H1 (cell line): ENCODE results near the gene LEFTY1. TPM values are rescaled to one million over a fixed set of nuclear protein-coding genes. Genes with fewer than 3 reads are reported as not detected.

Experiments
- CBX8 ChIP-seq: fragments of 300-800, 300-1000 bp; sonication (generic); IDR thresholded peaks from 2 replicates; pipeline ENCODE4 v1.7.1; 2016; ENCODE audit warnings: low read depth, low read length, borderline replicate concordance
- E2F6 ChIP-seq: IDR thresholded peaks from 2 replicates; pipeline ENCODE4 v1.6.1; 2012; ENCODE audit warnings: inconsistent platforms
- EGR1 ChIP-seq: IDR thresholded peaks from 2 replicates; pipeline ENCODE4 v1.6.1; 2011; ENCODE audit warnings: low read depth, low read length, borderline replicate concordance
- EZH2 ChIP-seq: fragments of 200-600 bp; sonication (generic); IDR thresholded peaks from 2 replicates; pipeline ENCODE4 v1.7.1; 2012; ENCODE audit warnings: low read depth, mild to moderate bottlenecking, moderate library complexity, low read length, inconsistent platforms; ENCODE audit not compliant: severe bottlenecking
- SIN3A ChIP-seq, 2 experiments: IDR thresholded peaks in 1 of 2; conservative IDR thresholded peaks in 1 of 2; 2 replicates each; pipeline ENCODE4 v1.6.1; 2011 to 2012; ENCODE audit warnings: low read length in 2 of 2, improper control_type of control experiment in 1 of 2, low read depth in 1 of 2, mild to moderate bottlenecking in 1 of 2
- polyA plus RNA-seq, 7 experiments: library from polyadenylated mRNA; depleted of rRNA in 3 of 7; stranded (reverse) in 5 of 7; unstranded in 2 of 7; fragments of >200 nt in 5 of 7; fragments of 200-250 nt in 2 of 7; gene quantifications; 1 replicate in 5 of 7; 2 replicates in 1 of 7; 4 replicates in 1 of 7; pipeline versions ENCODE4 v1.2.1 to v1.2.3, GENCODE V29; 2011 to 2013; ENCODE audit warnings: missing spikeins in 2 of 7, mixed read lengths in 2 of 7
- total RNA-seq: library from RNA; stranded (reverse); fragmentation: NEBNext Ultra II Directional; extraction: Animal tissue kit (Norgen Biotek cat#: 25700); gene quantifications from 2 replicates; pipeline ENCODE4 v1.2.1, GENCODE V29; 2021

Gene LEFTY1
- total and polyA plus RNA-seq, 2 of the 8 experiments (the other 6 are each of a cell fraction or from before 2014, with no cell fraction given) = 4.5 to 11.7 TPM

GRCh38 chr1:225923692-225924555 is 35.0 kb upstream of the LEFTY1 start, which contains the start of gene PYCR2 (continued):
- TF ChIP-seq E2F6 (peak; percentile 74), EGR1 (no peak), CBX8 (no peak), EZH2 (no peak), SIN3A (conservative IDR thresholded peaks at IDR 0.05 in 1 of 2, IDR thresholded peaks at IDR 0.05 in 1 of 2; ENCODE audit: low read depth in 1 of 2, low read length in 2 of 2) (peak in 1 of 2 experiments; percentile 62; a peak in 1 of 4 replicates)
